Measurements from ENCODE around the gene CAPZA3.
"Not testable (repeated sequence)": the region's sequence is repeated elsewhere in the genome, so short reads cannot be mapped to it uniquely, and the experiment has no call there.

Gene CAPZA3, protein sequence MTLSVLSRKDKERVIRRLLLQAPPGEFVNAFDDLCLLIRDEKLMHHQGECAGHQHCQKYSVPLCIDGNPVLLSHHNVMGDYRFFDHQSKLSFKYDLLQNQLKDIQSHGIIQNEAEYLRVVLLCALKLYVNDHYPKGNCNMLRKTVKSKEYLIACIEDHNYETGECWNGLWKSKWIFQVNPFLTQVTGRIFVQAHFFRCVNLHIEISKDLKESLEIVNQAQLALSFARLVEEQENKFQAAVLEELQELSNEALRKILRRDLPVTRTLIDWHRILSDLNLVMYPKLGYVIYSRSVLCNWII

DNA sequence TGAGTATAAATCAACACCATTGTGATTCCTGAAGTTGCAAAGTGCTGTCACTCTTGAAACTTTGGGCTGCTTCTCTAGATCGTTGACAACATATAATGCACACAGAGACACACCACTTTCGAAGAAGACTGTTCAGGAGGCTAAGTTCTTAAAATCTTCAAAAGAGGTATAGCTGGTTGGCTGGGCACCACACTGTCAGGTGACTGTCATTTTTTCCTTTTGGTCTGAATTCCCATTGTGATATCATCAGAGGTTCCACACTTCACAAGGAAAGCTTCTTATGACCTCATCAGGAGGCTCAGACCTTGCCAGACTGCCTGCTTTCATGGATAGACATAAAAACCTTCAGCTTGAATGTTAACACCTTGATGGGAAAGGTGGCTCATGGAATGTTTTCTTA lies at the start of gene CAPZA3, which contains the start of gene PLCZ1:
TSS of gene CAPZA3 (plus strand) at position 301 of the 400 bp plus-strand sequence. CDS start 150 bp downstream, outside the sequence.
TSS of gene PLCZ1 (minus strand) at position 194 of the 400 bp plus-strand sequence. CDS start 641 bp downstream, outside the sequence.
- no peak for DNase-seq
- no peak for TF ChIP-seq POLR2A (IDR thresholded peaks at IDR 0.05; ENCODE audit: low read length)

DNA sequence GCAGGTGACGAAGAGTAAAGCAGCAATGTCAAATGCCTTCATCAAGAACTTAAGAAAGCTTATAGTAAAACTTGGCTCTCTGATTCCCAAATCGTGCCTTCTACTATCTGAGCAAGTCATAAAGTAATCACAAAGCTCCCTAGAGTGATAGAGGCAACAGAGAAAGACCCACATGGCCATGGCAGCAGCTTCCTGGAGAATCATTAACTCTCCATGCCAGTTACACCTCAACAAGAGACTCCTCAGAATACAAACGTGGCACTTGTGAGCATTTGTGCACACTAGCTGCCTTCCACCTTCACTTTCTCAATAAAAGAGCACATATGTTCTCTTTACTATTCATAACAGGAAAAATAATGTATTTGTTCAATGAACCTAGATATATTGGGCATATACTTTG lies 48.1 kb upstream of the CAPZA3 start:
- TF ChIP-seq POLR2A (IDR thresholded peaks at IDR 0.05; ENCODE audit: low read length) (no peak), GATA1 (IDR thresholded peaks at IDR 0.05; ENCODE audit: low read depth, low read length) (no peak)
- no peak for DNase-seq

DNA sequence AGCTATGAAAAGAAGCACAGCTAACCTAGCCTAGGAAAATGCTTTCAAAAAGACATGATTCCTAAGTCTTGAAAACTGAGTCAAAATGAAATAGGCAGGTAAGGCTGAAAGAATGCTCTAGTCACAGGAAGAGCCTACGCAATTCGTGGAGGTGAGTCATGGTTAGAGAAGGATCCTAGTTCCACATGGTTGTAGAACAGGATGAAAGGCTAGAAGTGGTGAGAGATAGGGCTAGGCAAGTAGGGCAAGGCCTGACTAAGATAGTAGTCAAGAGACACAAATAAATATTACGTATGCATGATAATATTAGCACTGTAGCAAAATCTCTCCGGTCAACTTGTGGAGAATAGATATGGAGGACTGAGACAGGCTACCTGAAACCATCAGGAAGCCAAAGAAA lies 47.3 kb upstream of the CAPZA3 start:
- no peak for DNase-seq
- TF ChIP-seq GATA1 (IDR thresholded peaks at IDR 0.05; ENCODE audit: low read depth, low read length): no peak
- no peak for TF ChIP-seq POLR2A (IDR thresholded peaks at IDR 0.05; ENCODE audit: low read length)

DNA sequence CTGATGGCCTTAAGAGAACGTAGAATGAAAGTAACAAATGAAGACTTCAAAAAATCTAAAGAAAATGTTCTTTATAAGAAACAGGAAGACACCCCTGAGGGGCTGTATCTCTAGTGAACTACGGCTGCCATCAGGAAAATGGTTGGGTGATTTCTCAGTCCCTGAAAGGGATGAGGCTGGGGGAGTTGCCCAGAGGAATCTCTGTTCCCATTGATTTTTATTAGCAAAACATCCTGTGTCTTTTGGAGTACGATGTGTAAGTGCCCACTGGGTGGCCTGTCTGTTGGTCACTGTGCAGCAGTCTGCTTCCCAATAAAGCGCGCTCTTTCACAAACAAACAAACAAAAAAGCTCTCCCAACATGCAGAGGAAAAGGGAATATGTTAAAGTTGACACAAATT lies 43.9 kb upstream of the CAPZA3 start:
- not testable (repeated sequence) for DNase-seq

DNA sequence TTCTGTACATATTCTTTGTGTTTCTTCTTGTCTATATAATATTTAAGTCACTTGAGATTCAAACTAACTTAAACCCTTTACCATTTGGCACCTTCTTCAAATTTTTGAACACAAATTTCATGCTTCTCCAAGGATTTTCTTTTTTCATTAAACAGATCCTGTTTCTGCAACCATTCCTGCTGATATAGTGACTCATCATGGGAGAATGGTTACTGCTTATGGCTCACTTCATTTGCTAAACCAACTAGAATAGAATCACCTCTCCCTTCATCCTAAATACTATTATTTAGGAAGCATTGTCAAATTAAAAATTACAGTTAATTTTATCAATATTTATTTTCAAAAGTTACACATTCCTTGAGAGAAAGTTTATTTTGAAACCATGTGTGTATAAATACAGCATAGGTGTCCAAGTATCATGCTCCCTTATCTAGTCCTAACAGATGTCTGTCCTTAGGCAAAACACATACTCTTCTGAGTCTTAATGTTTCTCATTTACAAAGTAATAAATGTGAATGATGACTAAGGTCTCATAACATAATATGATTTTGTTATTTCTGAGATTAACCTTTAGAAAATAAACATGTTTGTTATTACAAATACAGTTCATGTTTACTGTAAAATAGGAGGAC lies 40.8 kb upstream of the CAPZA3 start:
- no peak for DNase-seq
- TF ChIP-seq POLR2A (IDR thresholded peaks at IDR 0.05; ENCODE audit: low read length) (no peak), GATA1 (IDR thresholded peaks at IDR 0.05; ENCODE audit: low read depth, low read length) (no peak)

DNA sequence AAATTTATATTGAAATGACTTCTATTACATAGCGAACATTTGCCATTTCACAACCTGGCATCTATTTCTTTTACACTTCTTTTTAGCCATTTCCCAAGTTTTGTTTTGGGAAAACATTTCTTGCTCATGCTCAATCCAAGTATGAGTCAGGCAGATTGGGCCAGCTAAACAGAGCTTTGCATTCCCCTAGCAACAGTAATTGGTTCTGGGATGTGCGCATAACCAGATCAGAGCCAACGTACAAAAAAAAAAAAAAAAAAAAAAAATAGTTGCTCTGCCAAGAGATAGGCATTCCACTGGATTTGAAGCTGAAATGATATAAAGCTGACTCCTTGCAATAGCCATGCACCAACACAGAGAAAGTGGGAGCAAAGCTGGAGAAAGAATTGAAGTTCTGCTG lies 37.6 kb upstream of the CAPZA3 start:
- TF ChIP-seq POLR2A (IDR thresholded peaks at IDR 0.05; ENCODE audit: low read length): no peak
- TF ChIP-seq GATA1 (IDR thresholded peaks at IDR 0.05; ENCODE audit: low read depth, low read length): no peak
- no peak for DNase-seq

DNA sequence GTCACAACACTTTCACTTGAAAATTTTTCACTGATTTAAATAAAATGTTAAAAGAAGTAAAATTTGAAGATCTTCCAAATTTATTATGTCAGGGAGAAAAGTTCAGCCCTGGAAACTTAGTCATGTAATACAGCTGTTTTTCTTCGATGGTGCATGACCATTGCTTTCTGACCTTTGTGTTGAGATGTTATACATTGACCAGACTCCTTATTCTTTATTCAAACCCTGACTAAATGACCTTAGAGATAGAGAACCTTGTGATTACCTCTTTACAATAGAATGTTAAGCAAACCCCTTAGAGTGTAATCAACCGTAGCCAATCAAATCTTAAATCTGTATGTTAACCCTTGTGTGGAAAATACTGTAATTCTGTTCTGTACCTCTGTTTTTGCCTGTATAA lies 34.6 kb upstream of the CAPZA3 start:
- TF ChIP-seq GATA1 (IDR thresholded peaks at IDR 0.05; ENCODE audit: low read depth, low read length): no peak
- DNase-seq: no peak

DNA sequence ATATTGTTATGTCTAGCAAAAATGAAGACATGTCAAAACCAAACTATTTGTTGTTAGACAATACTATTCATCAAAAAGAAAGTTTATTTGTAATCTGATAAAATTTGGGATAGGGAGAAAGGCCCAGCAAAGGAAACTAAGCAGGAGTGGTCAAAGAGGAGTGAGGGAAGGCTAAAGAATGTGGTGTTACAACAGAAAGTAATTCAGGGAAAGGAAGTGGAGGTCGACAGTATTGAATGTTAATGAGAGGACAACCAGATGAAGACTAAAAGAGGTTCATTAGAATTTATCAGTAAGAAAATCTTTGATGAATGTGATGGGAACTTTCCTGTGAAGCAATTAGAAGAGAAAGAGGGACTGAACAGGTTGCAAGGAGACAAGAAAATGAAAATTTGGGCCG lies 34.0 kb upstream of the CAPZA3 start:
- no peak for TF ChIP-seq GATA1 (IDR thresholded peaks at IDR 0.05; ENCODE audit: low read depth, low read length)
- TF ChIP-seq POLR2A (IDR thresholded peaks at IDR 0.05; ENCODE audit: low read length): no peak
- no peak for DNase-seq

DNA sequence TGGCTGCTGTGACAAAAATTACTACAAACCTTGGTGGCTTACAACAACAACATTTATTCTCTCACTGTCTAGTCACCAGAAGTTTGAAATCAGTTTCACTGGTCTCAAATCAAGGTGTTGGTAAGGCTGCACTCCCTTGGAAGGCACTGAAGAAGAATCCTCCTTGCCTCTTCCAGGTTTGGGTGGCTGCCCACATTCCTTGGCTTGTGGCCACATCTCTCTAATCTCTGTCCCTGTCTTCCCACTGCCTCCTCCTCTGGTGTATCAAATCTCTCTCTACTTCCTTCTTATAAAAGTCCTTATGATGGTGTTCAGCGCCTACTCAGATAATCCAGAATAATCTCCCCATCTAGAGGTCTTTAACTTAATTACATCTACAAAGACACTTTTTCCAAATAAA lies 31.1 kb upstream of the CAPZA3 start:
- DNase-seq: no peak
- TF ChIP-seq GATA1 (IDR thresholded peaks at IDR 0.05; ENCODE audit: low read depth, low read length) (no peak), POLR2A (IDR thresholded peaks at IDR 0.05; ENCODE audit: low read length) (no peak)

DNA sequence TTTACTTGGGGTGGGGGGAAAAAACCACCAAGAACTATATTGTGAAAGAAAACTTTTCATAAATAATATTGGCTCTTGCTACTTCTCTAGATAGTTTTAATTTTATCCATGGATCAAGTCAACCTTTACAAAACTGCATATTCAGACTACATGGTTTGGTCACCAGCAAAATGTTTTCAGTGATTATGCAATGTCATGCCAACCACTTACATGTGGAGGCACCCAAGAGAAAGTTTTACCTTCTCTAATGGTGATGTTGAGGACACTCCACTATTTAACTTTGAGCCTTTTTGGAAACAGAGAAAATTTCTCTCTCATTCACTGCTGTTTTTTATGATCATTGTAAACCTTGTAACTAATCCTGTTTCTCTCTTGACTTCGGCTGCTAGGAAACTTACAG lies 21.7 kb upstream of the CAPZA3 start:
- DNase-seq: no peak
- TF ChIP-seq POLR2A (IDR thresholded peaks at IDR 0.05; ENCODE audit: low read length) (no peak), GATA1 (IDR thresholded peaks at IDR 0.05; ENCODE audit: low read depth, low read length) (no peak)

DNA sequence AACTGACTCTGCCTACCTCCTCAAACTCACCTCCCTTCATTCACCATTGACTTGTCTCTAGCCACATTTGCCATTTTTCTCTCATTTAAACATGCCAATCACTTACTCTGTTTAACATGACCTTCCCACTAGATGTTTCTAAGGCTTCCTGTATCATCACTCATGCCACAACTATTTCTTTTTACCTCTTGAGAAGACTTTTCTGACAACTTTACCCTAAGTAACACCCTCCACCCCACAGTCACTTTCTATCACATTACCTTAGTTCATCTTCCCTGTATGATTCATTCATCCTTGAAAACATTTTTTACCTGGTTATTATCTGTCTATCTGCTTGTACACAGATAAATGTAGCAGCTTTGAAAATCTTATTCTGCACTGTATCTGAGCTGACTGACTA lies 19.5 kb upstream of the CAPZA3 start:
- no peak for TF ChIP-seq POLR2A (IDR thresholded peaks at IDR 0.05; ENCODE audit: low read length)
- TF ChIP-seq GATA1 (IDR thresholded peaks at IDR 0.05; ENCODE audit: low read depth, low read length): no peak
- no peak for DNase-seq

DNA sequence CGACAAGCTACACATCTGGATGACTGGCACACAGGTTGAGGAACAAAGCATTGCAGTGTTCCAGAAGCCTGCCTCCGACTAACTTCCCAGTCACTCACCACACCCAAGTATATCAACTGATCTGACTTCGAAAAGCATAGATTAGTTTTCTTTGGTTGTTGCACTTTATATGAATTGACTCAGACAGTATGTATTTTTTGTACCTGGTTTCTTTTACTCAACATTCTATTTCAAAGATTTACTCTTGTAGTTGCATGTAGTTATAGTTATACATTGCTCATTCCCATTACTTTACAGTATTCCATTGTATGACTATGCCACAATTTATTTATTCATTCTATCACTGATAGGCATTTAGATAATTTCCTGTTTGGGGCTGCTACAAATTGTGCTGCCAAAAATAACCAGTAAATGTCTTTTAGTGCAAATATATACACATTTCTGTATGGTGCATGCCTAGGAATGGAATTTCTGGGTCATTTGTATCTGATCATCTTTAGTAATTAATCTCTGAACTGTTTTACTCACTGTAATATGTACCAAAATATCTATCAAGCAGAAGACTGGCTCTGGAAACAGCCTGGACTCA lies 17.9 kb upstream of the CAPZA3 start:
- TF ChIP-seq GATA1 (IDR thresholded peaks at IDR 0.05; ENCODE audit: low read depth, low read length) (no peak), POLR2A (IDR thresholded peaks at IDR 0.05; ENCODE audit: low read length) (no peak)
- no peak for DNase-seq

DNA sequence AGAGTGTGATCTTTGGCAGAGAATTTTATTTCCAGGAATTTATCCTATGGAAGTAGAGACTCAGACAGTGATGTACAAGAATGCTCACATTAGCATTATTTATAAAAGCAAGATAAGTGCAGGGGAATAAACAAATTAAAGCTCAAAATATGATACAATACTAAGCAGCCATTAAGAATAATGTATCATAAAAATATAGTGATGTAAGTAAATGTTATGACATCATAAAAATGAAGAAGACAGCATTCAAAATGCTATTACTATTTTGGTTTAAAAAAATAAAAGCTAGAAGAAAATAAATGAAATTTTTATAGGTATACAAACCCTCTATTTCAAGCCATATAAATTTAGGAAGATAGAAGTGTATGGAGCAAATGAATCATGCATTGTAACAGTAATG lies 17.2 kb upstream of the CAPZA3 start:
- DNase-seq: no peak
- TF ChIP-seq GATA1 (IDR thresholded peaks at IDR 0.05; ENCODE audit: low read depth, low read length) (no peak), POLR2A (IDR thresholded peaks at IDR 0.05; ENCODE audit: low read length) (no peak)

DNA sequence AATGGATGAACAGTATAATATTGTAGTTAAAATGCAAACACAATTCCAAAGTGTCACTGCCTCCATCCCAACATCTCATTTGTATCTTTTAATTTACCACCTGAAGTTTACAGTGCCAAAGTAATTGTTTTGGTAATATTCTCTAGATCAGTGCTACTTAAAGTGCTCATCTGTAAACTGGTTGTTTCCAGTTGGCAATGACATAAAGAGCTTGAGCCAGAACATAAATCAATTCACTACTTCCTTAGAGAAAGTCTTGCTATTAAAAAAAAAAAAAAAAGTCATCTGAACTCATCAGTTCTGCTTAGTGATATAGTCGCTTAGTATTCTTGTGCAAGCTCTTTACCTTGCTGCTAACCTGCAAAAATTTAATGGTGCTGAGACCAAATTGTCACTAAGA lies 16.5 kb upstream of the CAPZA3 start:
- TF ChIP-seq GATA1 (IDR thresholded peaks at IDR 0.05; ENCODE audit: low read depth, low read length) (no peak), POLR2A (IDR thresholded peaks at IDR 0.05; ENCODE audit: low read length) (no peak)
- no peak for DNase-seq

DNA sequence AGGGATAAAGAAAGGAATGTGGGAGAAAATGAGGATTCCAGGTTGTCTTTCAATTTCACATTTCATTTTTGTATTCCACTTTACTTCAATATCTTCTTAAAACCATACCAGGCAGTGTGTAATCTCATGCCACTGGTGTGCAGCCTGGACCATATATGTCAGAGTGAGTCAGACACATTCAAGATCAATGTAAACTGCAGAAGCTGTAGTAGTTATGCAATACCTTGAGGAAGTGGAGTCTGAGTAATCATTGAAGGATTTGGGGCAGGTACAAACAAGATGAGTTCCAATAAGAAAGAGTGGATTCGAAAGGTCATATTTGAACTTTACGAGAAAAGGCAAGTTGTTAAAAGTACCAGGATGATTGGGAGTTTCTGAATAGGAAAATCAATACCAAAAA lies 14.2 kb upstream of the CAPZA3 start:
- DNase-seq: no peak
- no peak for TF ChIP-seq POLR2A (IDR thresholded peaks at IDR 0.05; ENCODE audit: low read length)
